GM12878 (cell line): ENCODE results near the gene LRP1B. TPM values are rescaled to one million over a fixed set of nuclear protein-coding genes. Genes with fewer than 3 reads are reported as not detected.

Source experiments
- ATAC-seq: fragments of 200-7000 bp; cut with Tn5 transposase; 3 replicates; pipeline ENCODE4 v1.9.1; 2020; ENCODE audit warnings: mild to moderate bottlenecking, moderate library complexity
- BruUV-seq: library from RNA; stranded (reverse); fragments of 400-500 nt; replicated peaks from 2 replicates; lab custom pipeline; 2021; lab: Mats Ljungman, UMichigan
- CTCF ChIA-PET: fragments of 300-600 bp; sonication (Branson Sonifier 250); formaldehyde crosslinking; extraction: SDS; loops from one replicate; lab custom pipeline; 2021; ENCODE audit warnings: inconsistent platforms; lab: Yijun Ruan, JAX
- POLR2A ChIA-PET: fragments of 350-600 bp; formaldehyde crosslinking; extraction: SDS; loops from one replicate; lab custom pipeline; 2021; ENCODE audit warnings: inconsistent platforms; lab: Charles Lee
- RAD21 ChIA-PET: fragments of 300-600 bp; sonication (Branson Sonifier 250); formaldehyde crosslinking; loops from one replicate; lab custom pipeline; 2023; ENCODE audit warnings: antibody characterized with exemption; ENCODE audit not compliant: unreplicated experiment; lab: Charles Lee
- SMC1A ChIA-PET: fragments of 300-600 bp; sonication (Branson Sonifier 250); formaldehyde crosslinking; loops from one replicate; lab custom pipeline; 2023; ENCODE audit not compliant: unreplicated experiment, uncharacterized antibody; lab: Charles Lee
- DNase-seq: peaks from one replicate; pipeline ENCODE4 v3.0.0-alpha.2; 2011; ENCODE audit warnings: low read depth, low spot score
- FAIRE-seq: peaks from 3 replicates; lab custom pipeline; 2011; peaks lifted over from hg19 to GRCh38; lab: Jason Lieb, UNC
- H2AFZ ChIP-seq: 2 replicates; pipeline ENCODE4 v1.6.0; 2011; ENCODE audit warnings: low read depth, low read length, control low read depth; ENCODE audit not compliant: control insufficient read depth
- H3K27ac ChIP-seq: 2 replicates; pipeline ENCODE4 v1.5.1; 2011; ENCODE audit warnings: control low read depth; ENCODE audit not compliant: control insufficient read depth, insufficient read depth
- H3K27me3 ChIP-seq, 2 experiments: replicated peaks in 1 of 2; 2 replicates each; pipeline versions ENCODE4 v1.6.0 to v1.6.1; 2011; ENCODE audit warnings: low read length in 1 of 2; ENCODE audit not compliant: control insufficient read depth in 2 of 2, insufficient read depth in 2 of 2
- H3K36me3 ChIP-seq, 2 experiments: 2 replicates each; pipeline ENCODE4 v1.5.1; 2011; ENCODE audit warnings: low read length in 1 of 2; ENCODE audit not compliant: control insufficient read depth in 2 of 2, insufficient read depth in 2 of 2
- H3K4me1 ChIP-seq: 2 replicates; pipeline ENCODE4 v1.6.1; 2011; ENCODE audit warnings: mild to moderate bottlenecking, low read length, moderate library complexity, mixed read lengths; ENCODE audit not compliant: control insufficient read depth, insufficient read depth
- H3K4me2 ChIP-seq: 2 replicates; pipeline ENCODE4 v1.6.0; 2011; ENCODE audit warnings: control low read depth; ENCODE audit not compliant: control insufficient read depth, insufficient read depth
- H3K4me3 ChIP-seq: fragments of 200-600 bp; sonication (generic); 2 replicates; pipeline ENCODE4 v1.5.1; 2016
- H3K79me2 ChIP-seq: 2 replicates; pipeline ENCODE4 v1.6.0; 2011; ENCODE audit warnings: low read length; ENCODE audit not compliant: control insufficient read depth, insufficient read depth
- H3K9ac ChIP-seq: 2 replicates; pipeline ENCODE4 v1.8.0; 2011; ENCODE audit warnings: low read length, control low read depth, mixed read lengths; ENCODE audit not compliant: control insufficient read depth, insufficient read depth
- H3K9me3 ChIP-seq: replicated peaks from 3 replicates; pipeline ENCODE4 v1.5.1; 2011; ENCODE audit warnings: mild to moderate bottlenecking, low read length; ENCODE audit not compliant: control insufficient read depth, insufficient read depth
- H4K20me1 ChIP-seq: 2 replicates; pipeline ENCODE4 v1.6.0; 2011; ENCODE audit not compliant: control insufficient read depth, insufficient read depth
- ASH2L ChIP-seq: fragments of 300-600, 200-600 bp; sonication (generic); IDR thresholded peaks from 2 replicates; pipeline ENCODE4 v1.6.1; 2017; ENCODE audit warnings: low read depth, mild to moderate bottlenecking, borderline replicate concordance
- ATF3 ChIP-seq: IDR thresholded peaks from 2 replicates; pipeline ENCODE4 v1.6.1; 2011; ENCODE audit warnings: low read depth, mild to moderate bottlenecking, low read length, moderate library complexity, borderline replicate concordance; ENCODE audit errors: extremely low read depth
- ATF7 ChIP-seq: fragments of 450-650 bp; IDR thresholded peaks from 2 replicates; pipeline ENCODE4 v1.6.1; 2016; ENCODE audit warnings: low read depth, mild to moderate bottlenecking
- EZH2 ChIP-seq: IDR thresholded peaks from 2 replicates; pipeline ENCODE4 v1.6.1; 2012; ENCODE audit warnings: low read depth, mild to moderate bottlenecking, control low read depth, inconsistent platforms, low read length, borderline replicate concordance; ENCODE audit not compliant: control insufficient read depth
- IRF4 ChIP-seq: IDR thresholded peaks from 2 replicates; pipeline ENCODE4 v1.6.1; 2011; ENCODE audit warnings: low read depth, low read length
- NFXL1 ChIP-seq: fragments of 450-650 bp; IDR thresholded peaks from 2 replicates; pipeline ENCODE4 v1.6.1; 2017; ENCODE audit warnings: antibody characterized with exemption, mild to moderate bottlenecking, borderline replicate concordance
- ZNF274 ChIP-seq: IDR thresholded peaks from one replicate; pipeline ENCODE4 v1.8.0; 2011; ENCODE audit not compliant: insufficient read length, insufficient read depth
- WGBS: methylation state at CpG from one replicate; pipeline ENCODE4 v1.1.6; 2016; ENCODE audit warnings: low lambda C conversion rate; ENCODE audit not compliant: insufficient replicate concordance, insufficient coverage; ENCODE audit errors: missing lambda C conversion rate; 5-methylcytosine and 5-hydroxymethylcytosine counted together
- in situ Hi-C: fragments of 300-500 bp; cut with MboI; formaldehyde crosslinking; loops from 9 replicates; pipeline ENCODE4 v1.14.3; 2018; ENCODE audit warnings: mixed read lengths
- intact Hi-C: fragments of 100-400 bp; cut with micrococcal nuclease; formaldehyde crosslinking; loops from one replicate; pipeline ENCODE4 v1.14.2; 2022; ENCODE audit not compliant: unreplicated experiment
- polyA plus RNA-seq, 11 experiments: library from polyadenylated mRNA; depleted of rRNA in 4 of 11; unstranded in 6 of 11; stranded (reverse) in 5 of 11; fragments of >200 nt; fragmentation: Nextera tagmentation in 4 of 11; fragmentation: Illumina TruSeq in 1 of 11; extraction: Ambion mirVana in 4 of 11; extraction: Trizol in 1 of 11; gene quantifications; 1 replicate in 1 of 11; 2 replicates in 10 of 11; pipeline versions ENCODE4 v1.2.1 to v1.2.3, GENCODE V29; 2011 to 2016; ENCODE audit warnings: inconsistent platforms in 2 of 11, missing spikeins in 2 of 11, low read depth in 1 of 11
- total RNA-seq, 4 experiments: library from RNA; depleted of rRNA in 3 of 4; stranded (reverse); fragments of >200 nt in 3 of 4; fragmentation: Illumina TruSeq in 1 of 4; extraction: Trizol in 1 of 4; gene quantifications; 2 replicates each; pipeline versions ENCODE4 v1.2.1 to v1.2.3, GENCODE V29; 2013 to 2021
- TF ChIP-seq, protein P1 (sequence below): fragments of 150-350 bp; IDR thresholded peaks from 2 replicates; pipeline ENCODE4 v1.6.1; 2014; ENCODE audit warnings: mild to moderate bottlenecking, low read depth, low read length
- TF ChIP-seq, protein P2 (sequence below): fragments of 450-650 bp; IDR thresholded peaks from 2 replicates; pipeline ENCODE4 v1.6.1; 2017; ENCODE audit warnings: low read depth, mild to moderate bottlenecking, moderate library complexity

LRP1B gene
- total and polyA plus RNA-seq, 10 of the 15 experiments (the other 5 are each of a cell fraction or from before 2014, with no cell fraction given), result under 0.01 to 0.06 (median 0.03) TPM; not detected in 5

DNA sequence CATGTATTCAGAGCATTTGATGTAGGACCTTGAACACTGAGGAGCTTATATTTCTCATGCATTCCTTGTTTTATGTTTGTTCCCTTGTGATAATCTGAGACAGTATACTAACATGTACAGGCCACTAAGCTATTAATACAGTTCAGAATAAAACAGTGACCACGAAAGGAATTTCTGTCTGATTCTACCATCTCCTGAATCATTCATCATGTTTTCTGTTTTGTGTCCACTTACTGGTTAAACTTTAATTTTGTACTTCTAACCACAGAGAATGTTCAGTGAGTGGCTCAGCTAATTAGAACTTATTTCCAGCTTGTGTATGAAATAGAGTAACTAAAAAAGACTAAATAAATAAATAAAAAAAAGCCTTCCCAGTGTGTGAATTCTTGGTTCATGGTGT lies 110.4 kb downstream of the LRP1B start (continued):
- TF ChIP-seq, protein P1, sequence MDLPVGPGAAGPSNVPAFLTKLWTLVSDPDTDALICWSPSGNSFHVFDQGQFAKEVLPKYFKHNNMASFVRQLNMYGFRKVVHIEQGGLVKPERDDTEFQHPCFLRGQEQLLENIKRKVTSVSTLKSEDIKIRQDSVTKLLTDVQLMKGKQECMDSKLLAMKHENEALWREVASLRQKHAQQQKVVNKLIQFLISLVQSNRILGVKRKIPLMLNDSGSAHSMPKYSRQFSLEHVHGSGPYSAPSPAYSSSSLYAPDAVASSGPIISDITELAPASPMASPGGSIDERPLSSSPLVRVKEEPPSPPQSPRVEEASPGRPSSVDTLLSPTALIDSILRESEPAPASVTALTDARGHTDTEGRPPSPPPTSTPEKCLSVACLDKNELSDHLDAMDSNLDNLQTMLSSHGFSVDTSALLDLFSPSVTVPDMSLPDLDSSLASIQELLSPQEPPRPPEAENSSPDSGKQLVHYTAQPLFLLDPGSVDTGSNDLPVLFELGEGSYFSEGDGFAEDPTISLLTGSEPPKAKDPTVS, result no peak
- TF ChIP-seq ATF3 (no peak), IRF4 (no peak)
- TF ChIP-seq, all 136 proteins: peak for 0

- H3K27ac ChIP-seq, result no peak overlapping the region
- no TSS peak for BruUV-seq
- POLR2A ChIA-PET, result no interaction called here
- H3K4me1 ChIP-seq, result no peaks in the 10 kb centered on the region
- in situ Hi-C loops, result no loop called here
- FAIRE-seq (no peak), ATAC-seq (no peak), DNase-seq (no peak)
- no peak overlapping the region for H3K4me2 ChIP-seq
- WGBS, result 8% methylated on average over 1 of the region's 1 CpG
- H3K9me3 ChIP-seq, result no peaks in the 10 kb centered on the region
- H3K79me2 ChIP-seq, result no peaks in the 10 kb centered on the region
- TF ChIP-seq ASH2L (no peak), ZNF274 (no peak), EZH2 (no peak), ATF7 (no peak), NFXL1 (no peak)
- TF ChIP-seq, protein P2, sequence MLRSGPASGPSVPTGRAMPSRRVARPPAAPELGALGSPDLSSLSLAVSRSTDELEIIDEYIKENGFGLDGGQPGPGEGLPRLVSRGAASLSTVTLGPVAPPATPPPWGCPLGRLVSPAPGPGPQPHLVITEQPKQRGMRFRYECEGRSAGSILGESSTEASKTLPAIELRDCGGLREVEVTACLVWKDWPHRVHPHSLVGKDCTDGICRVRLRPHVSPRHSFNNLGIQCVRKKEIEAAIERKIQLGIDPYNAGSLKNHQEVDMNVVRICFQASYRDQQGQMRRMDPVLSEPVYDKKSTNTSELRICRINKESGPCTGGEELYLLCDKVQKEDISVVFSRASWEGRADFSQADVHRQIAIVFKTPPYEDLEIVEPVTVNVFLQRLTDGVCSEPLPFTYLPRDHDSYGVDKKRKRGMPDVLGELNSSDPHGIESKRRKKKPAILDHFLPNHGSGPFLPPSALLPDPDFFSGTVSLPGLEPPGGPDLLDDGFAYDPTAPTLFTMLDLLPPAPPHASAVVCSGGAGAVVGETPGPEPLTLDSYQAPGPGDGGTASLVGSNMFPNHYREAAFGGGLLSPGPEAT, result no peak
- no peak overlapping the region for H3K4me3 ChIP-seq
- H3K9ac ChIP-seq, result no peak overlapping the region
- RAD21 ChIA-PET, result no interaction called here
- CTCF ChIA-PET, result no interaction called here
- H4K20me1 ChIP-seq, result no peaks in the 10 kb centered on the region
- intact Hi-C loops, result no loop called here
- no peaks in the 10 kb centered on the region for H3K36me3 ChIP-seq
- SMC1A ChIA-PET, result no interaction called here
- no peak overlapping the region for H2AFZ ChIP-seq
- no peaks in the 10 kb centered on the region for H3K27me3 ChIP-seq
These were observed 116.3 kb downstream of the LRP1B start for GRCh38 chr2:142014536-142014935.
